Activated CD8-positive, alpha-beta memory T cell treated with anti-CD3 and anti-CD28 coated beads, Interleukin-2, amount 50 U/mL, for 4 hours (primary cell): ENCODE results near the gene PIAS2.
A peak's percentile ranks its signal among the peaks of the same experiment; 100 is the strongest.
"Not testable (repeated sequence)": the region's sequence is repeated elsewhere in the genome, so short reads cannot be mapped to it uniquely, and the experiment has no call there.

Experiments used
- DNase-seq: peaks from one replicate; pipeline ENCODE4 v3.0.0-alpha.2; 2020

The PIAS2 gene

GRCh38 chr18:46917108-46917802, at the start of gene PIAS2, which contains the start of gene KATNAL2:
Gene PIAS2 (minus strand): TSS chr18:46917507. CDS start chr18:46917345, 162 bp downstream.
Gene KATNAL2 (plus strand): TSS chr18:46917602. CDS start chr18:46946873, 29,271 bp downstream.
- peak; percentile 79 for DNase-seq

GRCh38 chr18:46966266-46966665, 49.0 kb upstream of the PIAS2 start:
- not testable (repeated sequence) for DNase-seq

GRCh38 chr18:46964579-46965293, 47.4 kb upstream of the PIAS2 start:
- DNase-seq: not testable (repeated sequence)

GRCh38 chr18:46963656-46964578, 46.6 kb upstream of the PIAS2 start:
- not testable (repeated sequence) for DNase-seq

- no peak for DNase-seq
Measured at GRCh38 chr18:46958209-46958608, 40.9 kb upstream of the PIAS2 start.

- DNase-seq: no peak
Measured at GRCh38 chr18:46953195-46953594, 35.9 kb upstream of the PIAS2 start.

GRCh38 chr18:46950064-46950656, 32.9 kb upstream of the PIAS2 start:
- no peak for DNase-seq

- peak; percentile 25 for DNase-seq
Measured at GRCh38 chr18:46946656-46947282, 29.5 kb upstream of the PIAS2 start.

GRCh38 chr18:46942646-46943045, 25.3 kb upstream of the PIAS2 start:
- no peak for DNase-seq

GRCh38 chr18:46939998-46940571, 22.8 kb upstream of the PIAS2 start:
- no peak for DNase-seq

- no peak for DNase-seq
Measured at GRCh38 chr18:46939337-46939963, 22.1 kb upstream of the PIAS2 start.

- no peak for DNase-seq
Measured at GRCh38 chr18:46920653-46921052, 3.3 kb upstream of the PIAS2 start.

- DNase-seq: no peak
Measured at GRCh38 chr18:46920067-46920466, 2.8 kb upstream of the PIAS2 start.

GRCh38 chr18:46917803-46918600, 695 bp upstream of the PIAS2 start:
- DNase-seq: no peak

GRCh38 chr18:46916551-46917107, 678 bp downstream of the PIAS2 start:
- DNase-seq: no peak

GRCh38 chr18:46915800-46916550, 1.3 kb downstream of the PIAS2 start:
- DNase-seq: no peak

- no peak for DNase-seq
Measured at GRCh38 chr18:46910856-46911255, 6.5 kb downstream of the PIAS2 start.

GRCh38 chr18:46909497-46909896, 7.8 kb downstream of the PIAS2 start:
- no peak for DNase-seq

GRCh38 chr18:46903406-46903805, 13.9 kb downstream of the PIAS2 start:
- DNase-seq: no peak
